Neural cell (in vitro differentiated cells): Measurements from ENCODE around the gene ESX1. TPM values are rescaled to one million over a fixed set of nuclear protein-coding genes. Genes with fewer than 3 reads are reported as not detected.

ENCODE experiments used
- H2AFZ ChIP-seq: fragments of 200-600, 300-800 bp; sonication (generic), shearing (Covaris generic); 2 replicates; pipeline ENCODE4 v1.6.0; 2014; ENCODE audit warnings: low read depth, mild to moderate bottlenecking, antibody characterized with exemption, low read length, moderate library complexity
- H3F3A ChIP-seq: fragments of 200-600 bp; shearing (Covaris generic); 2 replicates; pipeline ENCODE4 v1.6.1; 2016; ENCODE audit warnings: mild to moderate bottlenecking, moderate library complexity, mixed read lengths, antibody characterized with exemption, low read length; ENCODE audit not compliant: insufficient read depth, poor library complexity, severe bottlenecking
- H3K27ac ChIP-seq: fragments of 200-600, 300-800 bp; sonication (generic), shearing (Covaris generic); 2 replicates; pipeline ENCODE4 v1.5.1; 2014; ENCODE audit warnings: mild to moderate bottlenecking, low read length, moderate library complexity
- H3K27me3 ChIP-seq: fragments of 300-800, 200-600 bp; sonication (generic), shearing (Covaris generic); 2 replicates; pipeline ENCODE4 v1.6.0; 2014; ENCODE audit warnings: mild to moderate bottlenecking, low read depth, low read length, moderate library complexity; ENCODE audit not compliant: insufficient read depth
- H3K36me3 ChIP-seq: fragments of 300-800, 200-600 bp; sonication (generic), shearing (Covaris generic); 2 replicates; pipeline ENCODE4 v1.5.1; 2014; ENCODE audit warnings: mild to moderate bottlenecking, antibody characterized with exemption, low read length, moderate library complexity; ENCODE audit not compliant: insufficient read depth
- H3K4me2 ChIP-seq: fragments of 300-800, 200-600 bp; sonication (generic), shearing (Covaris generic); 2 replicates; pipeline ENCODE4 v1.6.0; 2014; ENCODE audit warnings: mild to moderate bottlenecking, low read length
- H3K4me3 ChIP-seq: fragments of 300-800, 200-600 bp; sonication (generic), shearing (Covaris generic); 2 replicates; pipeline ENCODE4 v1.5.1; 2014; ENCODE audit warnings: mild to moderate bottlenecking, low read length, moderate library complexity
- H3K79me2 ChIP-seq: fragments of 200-600 bp; shearing (Covaris generic); replicated peaks from 2 replicates; pipeline ENCODE4 v1.6.0; 2014; ENCODE audit warnings: mild to moderate bottlenecking, low read length, moderate library complexity; ENCODE audit not compliant: insufficient read depth
- H3K9ac ChIP-seq: fragments of 300-800, 200-600 bp; sonication (generic), shearing (Covaris generic); 2 replicates; pipeline ENCODE4 v1.6.1; 2016; ENCODE audit warnings: mild to moderate bottlenecking, low read length, mixed read lengths
- H3K9me2 ChIP-seq: fragments of 200-600 bp; shearing (Covaris generic); 2 replicates; pipeline ENCODE4 v1.6.1; 2016; ENCODE audit warnings: mild to moderate bottlenecking, low read length, mixed read lengths; ENCODE audit not compliant: insufficient read depth
- H3K9me3 ChIP-seq: fragments of 200-600, 300-800 bp; sonication (generic), shearing (Covaris generic); 2 replicates; pipeline ENCODE4 v1.6.1; 2016; ENCODE audit warnings: mild to moderate bottlenecking, mixed run types, low read length, moderate library complexity, mixed read lengths
- H4K20me1 ChIP-seq: fragments of 200-600 bp; shearing (Covaris generic); 2 replicates; pipeline ENCODE4 v1.6.1; 2016; ENCODE audit warnings: mild to moderate bottlenecking, mixed run types; ENCODE audit not compliant: insufficient read depth
- CTCF ChIP-seq: fragments of 450-650 bp; IDR thresholded peaks from 2 replicates; pipeline ENCODE4 v1.5.1; 2014; ENCODE audit warnings: antibody characterized with exemption, mild to moderate bottlenecking, moderate library complexity; ENCODE audit not compliant: poor library complexity, severe bottlenecking
- EP300 ChIP-seq: fragments of 450-650 bp; conservative IDR thresholded peaks from 2 replicates; pipeline ENCODE4 v1.6.1; 2014; ENCODE audit warnings: antibody characterized with exemption, mild to moderate bottlenecking, moderate library complexity; ENCODE audit not compliant: poor library complexity, severe bottlenecking
- EZH2 ChIP-seq: fragments of 200-600, 300-800 bp; shearing (Covaris generic), sonication (generic); IDR thresholded peaks from 2 replicates; pipeline ENCODE4 v1.6.1; 2014; ENCODE audit warnings: antibody characterized with exemption, low read length, borderline replicate concordance, mild to moderate bottlenecking; ENCODE audit not compliant: insufficient read depth, poor library complexity, severe bottlenecking
- MXI1 ChIP-seq: fragments of 450-650 bp; conservative IDR thresholded peaks from 2 replicates; pipeline ENCODE4 v1.6.1; 2014; ENCODE audit warnings: antibody characterized with exemption, mild to moderate bottlenecking; ENCODE audit not compliant: poor library complexity, severe bottlenecking
- POLR2AphosphoS5 ChIP-seq: IDR thresholded peaks from 2 replicates; pipeline ENCODE4 v1.6.1; 2012
- RAD21 ChIP-seq: fragments of 450-650 bp; conservative IDR thresholded peaks from 2 replicates; pipeline ENCODE4 v1.6.1; 2014; ENCODE audit warnings: antibody characterized with exemption, mild to moderate bottlenecking, moderate library complexity
- REST ChIP-seq: IDR thresholded peaks from 2 replicates; pipeline ENCODE4 v1.6.1; 2012; ENCODE audit warnings: borderline replicate concordance
- SMC3 ChIP-seq: fragments of 450-650 bp; conservative IDR thresholded peaks from 2 replicates; pipeline ENCODE4 v1.6.1; 2014; ENCODE audit warnings: antibody characterized with exemption, mild to moderate bottlenecking, moderate library complexity; ENCODE audit not compliant: poor library complexity
- TAF1 ChIP-seq: IDR thresholded peaks from 2 replicates; pipeline ENCODE4 v1.6.1; 2012; ENCODE audit warnings: low read depth
- polyA plus RNA-seq: library from polyadenylated mRNA; depleted of rRNA; stranded (reverse); fragments of >200 nt; gene quantifications from 2 replicates; pipeline ENCODE4 v1.2.3, GENCODE V29; 2014

Gene ESX1
- polyA plus RNA-seq, 1 donor from 2014 or later: not detected

GRCh38 chrX:104205548-104205947 is 49.2 kb downstream of the ESX1 start:
- Histone ChIP-seq H3K36me3 (no peaks in the 10 kb centered on the region), H3K79me2 (no peaks in the 10 kb centered on the region), H3K27ac (no peak overlapping the region), H3K27me3 (no peaks in the 10 kb centered on the region), H3K9me3 (no peaks in the 10 kb centered on the region), H4K20me1 (no peaks in the 10 kb centered on the region), H3K4me3 (no peak overlapping the region), H3K4me2 (no peak overlapping the region), H3K9me2 (no peaks in the 10 kb centered on the region), H2AFZ (no peak overlapping the region), H3F3A (no peaks in the 10 kb centered on the region), H3K9ac (no peak overlapping the region)
- TF ChIP-seq SMC3 (no peak), CTCF (no peak), TAF1 (no peak), POLR2AphosphoS5 (no peak), RAD21 (no peak), EZH2 (no peak), REST (no peak), EP300 (no peak), MXI1 (no peak)

Other genes starting within 250 kb of the ESX1 start
- gene H2BW1, start 241.2 kb downstream of the ESX1 start, polyA plus RNA-seq: not detected in 2 replicates
- gene H2BW2, start 215.0 kb downstream of the ESX1 start, polyA plus RNA-seq: not detected in 2 replicates
- 38.0 and 53.2 TPM in 2 replicates for gene TMSB15C, start 178.7 kb downstream of the ESX1 start, polyA plus RNA-seq
- gene ZCCHC18, start 142.4 kb downstream of the ESX1 start, polyA plus RNA-seq: 70.0 and 132 TPM in 2 replicates
- 4.8 and 6.6 TPM in 2 replicates for gene SLC25A53, start 97.9 kb downstream of the ESX1 start, polyA plus RNA-seq
- 37.4 and 38.2 TPM in 2 replicates for gene FAM199X, start 88.5 kb downstream of the ESX1 start, polyA plus RNA-seq